GM12878 (cell line): ENCODE measurements around the gene EXD3. TPM values are rescaled to one million over a fixed set of nuclear protein-coding genes. Genes with fewer than 3 reads are reported as not detected.

ENCODE experiments used
- ATAC-seq: fragments of 200-7000 bp; cut with Tn5 transposase; 3 replicates; pipeline ENCODE4 v1.9.1; 2020; ENCODE audit warnings: mild to moderate bottlenecking, moderate library complexity
- BruUV-seq: library from RNA; stranded (reverse); fragments of 400-500 nt; replicated peaks from 2 replicates; lab custom pipeline; 2021; lab: Mats Ljungman, UMichigan
- CTCF ChIA-PET: fragments of 300-600 bp; sonication (Branson Sonifier 250); formaldehyde crosslinking; extraction: SDS; loops from one replicate; lab custom pipeline; 2021; ENCODE audit warnings: inconsistent platforms; lab: Yijun Ruan, JAX
- POLR2A ChIA-PET: fragments of 350-600 bp; formaldehyde crosslinking; extraction: SDS; loops from one replicate; lab custom pipeline; 2021; ENCODE audit warnings: inconsistent platforms; lab: Charles Lee
- RAD21 ChIA-PET: fragments of 300-600 bp; sonication (Branson Sonifier 250); formaldehyde crosslinking; loops from one replicate; lab custom pipeline; 2023; ENCODE audit warnings: antibody characterized with exemption; ENCODE audit not compliant: unreplicated experiment; lab: Charles Lee
- SMC1A ChIA-PET: fragments of 300-600 bp; sonication (Branson Sonifier 250); formaldehyde crosslinking; loops from one replicate; lab custom pipeline; 2023; ENCODE audit not compliant: unreplicated experiment, uncharacterized antibody; lab: Charles Lee
- DNase-seq: peaks from one replicate; pipeline ENCODE4 v3.0.0-alpha.2; 2011; ENCODE audit warnings: low read depth, low spot score
- FAIRE-seq: peaks from 3 replicates; lab custom pipeline; 2011; peaks lifted over from hg19 to GRCh38; lab: Jason Lieb, UNC
- H2AFZ ChIP-seq: 2 replicates; pipeline ENCODE4 v1.6.0; 2011; ENCODE audit warnings: low read depth, low read length, control low read depth; ENCODE audit not compliant: control insufficient read depth
- H3K27ac ChIP-seq: 2 replicates; pipeline ENCODE4 v1.5.1; 2011; ENCODE audit warnings: control low read depth; ENCODE audit not compliant: control insufficient read depth, insufficient read depth
- H3K27me3 ChIP-seq, 2 experiments: replicated peaks in 1 of 2; 2 replicates each; pipeline versions ENCODE4 v1.6.0 to v1.6.1; 2011; ENCODE audit warnings: low read length in 1 of 2; ENCODE audit not compliant: control insufficient read depth in 2 of 2, insufficient read depth in 2 of 2
- H3K36me3 ChIP-seq, 2 experiments: 2 replicates each; pipeline ENCODE4 v1.5.1; 2011; ENCODE audit warnings: low read length in 1 of 2; ENCODE audit not compliant: control insufficient read depth in 2 of 2, insufficient read depth in 2 of 2
- H3K4me1 ChIP-seq: 2 replicates; pipeline ENCODE4 v1.6.1; 2011; ENCODE audit warnings: mild to moderate bottlenecking, low read length, moderate library complexity, mixed read lengths; ENCODE audit not compliant: control insufficient read depth, insufficient read depth
- H3K4me2 ChIP-seq: 2 replicates; pipeline ENCODE4 v1.6.0; 2011; ENCODE audit warnings: control low read depth; ENCODE audit not compliant: control insufficient read depth, insufficient read depth
- H3K4me3 ChIP-seq: fragments of 200-600 bp; sonication (generic); 2 replicates; pipeline ENCODE4 v1.5.1; 2016
- H3K79me2 ChIP-seq: 2 replicates; pipeline ENCODE4 v1.6.0; 2011; ENCODE audit warnings: low read length; ENCODE audit not compliant: control insufficient read depth, insufficient read depth
- H3K9ac ChIP-seq: 2 replicates; pipeline ENCODE4 v1.8.0; 2011; ENCODE audit warnings: low read length, control low read depth, mixed read lengths; ENCODE audit not compliant: control insufficient read depth, insufficient read depth
- H3K9me3 ChIP-seq: replicated peaks from 3 replicates; pipeline ENCODE4 v1.5.1; 2011; ENCODE audit warnings: mild to moderate bottlenecking, low read length; ENCODE audit not compliant: control insufficient read depth, insufficient read depth
- H4K20me1 ChIP-seq: 2 replicates; pipeline ENCODE4 v1.6.0; 2011; ENCODE audit not compliant: control insufficient read depth, insufficient read depth
- ATF2 ChIP-seq: IDR thresholded peaks from 2 replicates; pipeline ENCODE4 v1.6.1; 2012; ENCODE audit warnings: low read length, inconsistent platforms
- CREM ChIP-seq: IDR thresholded peaks from 2 replicates; pipeline ENCODE4 v1.6.1; 2014; ENCODE audit warnings: antibody characterized with exemption, low read depth
- FOS ChIP-seq: IDR thresholded peaks from 3 replicates; pipeline ENCODE4 v1.6.1; 2011; ENCODE audit warnings: borderline replicate concordance; ENCODE audit not compliant: insufficient read length; ENCODE audit errors: extremely low read depth
- HSF1 ChIP-seq: fragments of 150-350 bp; IDR thresholded peaks from 2 replicates; pipeline ENCODE4 v1.6.1; 2014; ENCODE audit warnings: mild to moderate bottlenecking, low read depth, low read length
- MEF2A ChIP-seq: IDR thresholded peaks from 2 replicates; pipeline ENCODE4 v1.6.1; 2011; ENCODE audit warnings: low read depth, mild to moderate bottlenecking, low read length, moderate library complexity; ENCODE audit not compliant: insufficient read depth
- MXI1 ChIP-seq: fragments of 150-350 bp; IDR thresholded peaks from 2 replicates; pipeline ENCODE4 v1.6.1; 2011; ENCODE audit warnings: low read depth, mild to moderate bottlenecking, inconsistent platforms, low read length, improper control_type of control experiment
- NR2C2 ChIP-seq: IDR thresholded peaks from 2 replicates; pipeline ENCODE4 v1.6.1; 2011; ENCODE audit warnings: borderline replicate concordance, low read depth; ENCODE audit not compliant: control insufficient read depth, insufficient read length
- PAX8 ChIP-seq: fragments of 450-650 bp; IDR thresholded peaks from 2 replicates; pipeline ENCODE4 v1.6.1; 2017; ENCODE audit warnings: mild to moderate bottlenecking, moderate library complexity
- POLR2A ChIP-seq: IDR thresholded peaks from 2 replicates; pipeline ENCODE4 v1.6.1; 2011; ENCODE audit warnings: low read depth, mild to moderate bottlenecking, low read length
- RAD51 ChIP-seq: fragments of 450-650 bp; IDR thresholded peaks from 2 replicates; pipeline ENCODE4 v1.6.1; 2016; ENCODE audit warnings: moderate library complexity, mild to moderate bottlenecking, inconsistent platforms
- REST ChIP-seq: IDR thresholded peaks from 2 replicates; pipeline ENCODE4 v1.6.1; 2012; ENCODE audit warnings: mild to moderate bottlenecking, low read depth, low read length
- SMARCA5 ChIP-seq: fragments of 450-650 bp; IDR thresholded peaks from 2 replicates; pipeline ENCODE4 v1.6.1; 2017; ENCODE audit warnings: mild to moderate bottlenecking
- SMC3 ChIP-seq: IDR thresholded peaks from 2 replicates; pipeline ENCODE4 v1.6.1; 2011; ENCODE audit warnings: low read length, improper control_type of control experiment, borderline replicate concordance
- SREBF2 ChIP-seq: IDR thresholded peaks from 2 replicates; pipeline ENCODE4 v1.6.1; 2012; ENCODE audit warnings: mild to moderate bottlenecking, low read length
- SUPT20H ChIP-seq: IDR thresholded peaks from 2 replicates; pipeline ENCODE4 v1.6.1; 2011; ENCODE audit warnings: low read depth, mild to moderate bottlenecking, low read length, moderate library complexity, borderline replicate concordance; ENCODE audit not compliant: control insufficient read depth
- TARDBP ChIP-seq: IDR thresholded peaks from 2 replicates; pipeline ENCODE4 v1.6.1; 2016; ENCODE audit warnings: borderline replicate concordance
- YY1 ChIP-seq: IDR thresholded peaks from 2 replicates; pipeline ENCODE4 v1.6.1; 2011; ENCODE audit warnings: low read depth, mild to moderate bottlenecking, low read length
- WGBS: methylation state at CpG from one replicate; pipeline ENCODE4 v1.1.6; 2016; ENCODE audit warnings: low lambda C conversion rate; ENCODE audit not compliant: insufficient replicate concordance, insufficient coverage; ENCODE audit errors: missing lambda C conversion rate; 5-methylcytosine and 5-hydroxymethylcytosine counted together
- in situ Hi-C: fragments of 300-500 bp; cut with MboI; formaldehyde crosslinking; loops from 9 replicates; pipeline ENCODE4 v1.14.3; 2018; ENCODE audit warnings: mixed read lengths
- intact Hi-C: fragments of 100-400 bp; cut with micrococcal nuclease; formaldehyde crosslinking; loops from one replicate; pipeline ENCODE4 v1.14.2; 2022; ENCODE audit not compliant: unreplicated experiment
- polyA plus RNA-seq, 11 experiments: library from polyadenylated mRNA; depleted of rRNA in 4 of 11; unstranded in 6 of 11; stranded (reverse) in 5 of 11; fragments of >200 nt; fragmentation: Nextera tagmentation in 4 of 11; fragmentation: Illumina TruSeq in 1 of 11; extraction: Ambion mirVana in 4 of 11; extraction: Trizol in 1 of 11; gene quantifications; 1 replicate in 1 of 11; 2 replicates in 10 of 11; pipeline versions ENCODE4 v1.2.1 to v1.2.3, GENCODE V29; 2011 to 2016; ENCODE audit warnings: inconsistent platforms in 2 of 11, missing spikeins in 2 of 11, low read depth in 1 of 11
- total RNA-seq, 4 experiments: library from RNA; depleted of rRNA in 3 of 4; stranded (reverse); fragments of >200 nt in 3 of 4; fragmentation: Illumina TruSeq in 1 of 4; extraction: Trizol in 1 of 4; gene quantifications; 2 replicates each; pipeline versions ENCODE4 v1.2.1 to v1.2.3, GENCODE V29; 2013 to 2021

The EXD3 gene
- total and polyA plus RNA-seq, 10 of the 15 experiments (the other 5 are each of a cell fraction or from before 2014, with no cell fraction given): 0.21 to 7.1 (median 3.6) TPM

GRCh38 chr9:137411645-137412380 lies 11.1 kb downstream of the EXD3 start (continued):
- TF ChIP-seq REST: no peak
- no peak for TF ChIP-seq RAD51
- no peak for TF ChIP-seq SMARCA5
- peak; percentile 17; the same call in 1 of the 2 replicates for TF ChIP-seq CREM
- TF ChIP-seq, all 136 proteins: peak for 39

- H3K4me1 ChIP-seq: peaks cover 29% of the 10 kb centered on the region
- ATAC-seq: no peak
- intact Hi-C loops: no loop called here
- SMC1A ChIA-PET: no interaction called here
- RAD21 ChIA-PET: interaction anchor here (1.6 kb wide), 1 partner anchor 11 kb away, joined by 4 read pairs; the partner anchor contains the start of gene EXD3
- no TSS peak for BruUV-seq
- in situ Hi-C loops: no loop called here
- no peaks in the 10 kb centered on the region for H3K9me3 ChIP-seq
- H3K79me2 ChIP-seq: peaks cover under 1% of the 10 kb centered on the region
- no peaks in the 10 kb centered on the region for H3K27me3 ChIP-seq
- no peak overlapping the region for H3K4me3 ChIP-seq
- no peak overlapping the region for H2AFZ ChIP-seq
- 0 out of 2 replicates have a peak overlapping the region, but pooled peaks have one; percentile 4 for H3K27ac ChIP-seq
- H3K9ac ChIP-seq: no peak overlapping the region
- FAIRE-seq: no peak
- CTCF ChIA-PET: no interaction called here
- DNase-seq: no peak
- no peaks in the 10 kb centered on the region for H3K36me3 ChIP-seq
- POLR2A ChIA-PET: interaction anchor here (0.6 kb wide), 1 partner anchor 95 kb away, joined by 3 read pairs; no protein-coding TSS in a partner anchor
- H3K4me2 ChIP-seq: peak overlapping the region; percentile 40
- 10% methylated on average over 13 of the region's 17 CpGs for WGBS
- no peaks in the 10 kb centered on the region for H4K20me1 ChIP-seq
- TF ChIP-seq NR2C2 (no peak), SREBF2 (no peak), PAX8 (no peak), RAD51 (no peak), POLR2A (no peak), FOS (no peak), YY1 (no peak), MEF2A (no peak), MXI1 (no peak), ATF2 (no peak), SUPT20H (no peak), TARDBP (no peak), SMC3 (no peak), HSF1 (no peak)
Observed at GRCh38 chr9:137411260-137411644, 11.7 kb downstream of the EXD3 start.
